GM23338 (cell line): ENCODE results near the gene LRMDA. TPM values are rescaled to one million over a fixed set of nuclear protein-coding genes. Genes with fewer than 3 reads are reported as not detected.

ENCODE experiments used
- ATAC-seq: fragments of 200-7000 bp; cut with Tn5 transposase; 3 replicates; pipeline ENCODE4 v1.9.1; 2020
- DNase-seq: peaks from one replicate; pipeline ENCODE4 v3.0.0-alpha.2; 2015; ENCODE audit warnings: low spot score
- H2AFZ ChIP-seq: fragments of 200-600 bp; sonication (generic); 2 replicates; pipeline ENCODE4 v1.8.0; 2016; ENCODE audit warnings: antibody characterized with exemption, mild to moderate bottlenecking, moderate library complexity
- H3F3A ChIP-seq: fragments of 200-600 bp; sonication (generic); replicated peaks from 2 replicates; pipeline ENCODE4 v1.8.0; 2017; ENCODE audit warnings: antibody characterized with exemption, mixed run types, low read depth
- H3K27ac ChIP-seq: fragments of 200-600 bp; sonication (generic); 2 replicates; pipeline ENCODE4 v1.6.1; 2016; ENCODE audit warnings: low read depth
- H3K27me3 ChIP-seq: fragments of 200-600 bp; sonication (generic); 2 replicates; pipeline ENCODE4 v1.8.0; 2016; ENCODE audit warnings: mild to moderate bottlenecking, mixed run types, moderate library complexity; ENCODE audit not compliant: insufficient read depth
- H3K36me3 ChIP-seq: fragments of 200-600 bp; sonication (generic); 2 replicates; pipeline ENCODE4 v1.8.0; 2016; ENCODE audit warnings: mild to moderate bottlenecking; ENCODE audit not compliant: insufficient read depth
- H3K4me1 ChIP-seq: fragments of 200-600 bp; sonication (generic); 2 replicates; pipeline ENCODE4 v1.8.0; 2016; ENCODE audit warnings: mild to moderate bottlenecking, moderate library complexity; ENCODE audit not compliant: insufficient read depth
- H3K4me2 ChIP-seq: fragments of 200-600 bp; sonication (generic); 2 replicates; pipeline ENCODE4 v1.7.1; 2017; ENCODE audit warnings: mixed run types
- H3K4me3 ChIP-seq: fragments of 200-600 bp; sonication (generic); 2 replicates; pipeline ENCODE4 v1.6.1; 2016; ENCODE audit warnings: mixed run types
- H3K79me2 ChIP-seq: fragments of 200-600 bp; sonication (generic); replicated peaks from 2 replicates; pipeline ENCODE4 v1.8.0; 2017; ENCODE audit warnings: mild to moderate bottlenecking; ENCODE audit not compliant: insufficient read depth
- H3K9me2 ChIP-seq: fragments of 200-600 bp; sonication (generic); 2 replicates; pipeline ENCODE4 v1.8.0; 2017; ENCODE audit not compliant: insufficient read depth
- H4K20me1 ChIP-seq: fragments of 200-600 bp; sonication (generic); replicated peaks from 2 replicates; pipeline ENCODE4 v1.8.0; 2017; ENCODE audit warnings: mild to moderate bottlenecking; ENCODE audit not compliant: insufficient read depth
- H3K27ac Mint-ChIP-seq: 2 replicates; pipeline ENCODE4 v1.8.0; 2020; ENCODE audit warnings: inconsistent platforms, mild to moderate bottlenecking, moderate library complexity, mixed read lengths
- H3K27me3 Mint-ChIP-seq: 3 replicates; pipeline ENCODE4 v1.8.0; 2022; ENCODE audit warnings: low read depth, mild to moderate bottlenecking, moderate library complexity, mixed read lengths, inconsistent platforms; ENCODE audit not compliant: insufficient read depth, poor library complexity
- H3K36me3 Mint-ChIP-seq: 3 replicates; pipeline ENCODE4 v1.8.0; 2021; ENCODE audit warnings: low read depth, mild to moderate bottlenecking, inconsistent platforms, moderate library complexity, mixed read lengths
- H3K4me1 Mint-ChIP-seq: 3 replicates; pipeline ENCODE4 v1.8.0; 2020; ENCODE audit warnings: mild to moderate bottlenecking, inconsistent platforms, mixed read lengths
- H3K4me3 Mint-ChIP-seq: 3 replicates; pipeline ENCODE4 v1.8.0; 2021; ENCODE audit warnings: moderate library complexity, mild to moderate bottlenecking, inconsistent platforms, mixed read lengths
- H3K9me3 Mint-ChIP-seq: 3 replicates; pipeline ENCODE4 v1.8.0; 2020; ENCODE audit warnings: moderate library complexity, mild to moderate bottlenecking, inconsistent platforms, mixed read lengths
- CREB1 ChIP-seq: fragments of 250-450 bp; sonication (Bioruptor Pico); IDR thresholded peaks from 2 replicates; pipeline ENCODE4 v1.5.0; 2020; ENCODE audit warnings: low read depth, mild to moderate bottlenecking, moderate library complexity
- CTCF ChIP-seq, 2 experiments: fragments of 200-600 bp in 1 of 2; sonication (generic) in 1 of 2; conservative IDR thresholded peaks; 2 replicates each; pipeline versions ENCODE4 v1.5.1 to v1.6.1; 2016 to 2017; ENCODE audit warnings: antibody characterized with exemption in 2 of 2, low read depth in 2 of 2, mild to moderate bottlenecking in 2 of 2, moderate library complexity in 1 of 2
- EZH2 ChIP-seq: fragments of 200-600 bp; sonication (generic); IDR thresholded peaks from one replicate; pipeline ENCODE4 v1.8.0; 2017; ENCODE audit warnings: antibody characterized with exemption, mild to moderate bottlenecking, low read depth; ENCODE audit not compliant: unreplicated experiment
- EZH2phosphoT487 ChIP-seq: fragments of 200-600 bp; sonication (generic); IDR thresholded peaks from one replicate; pipeline ENCODE4 v1.8.1; 2018; ENCODE audit warnings: antibody characterized with exemption; ENCODE audit not compliant: unreplicated experiment
- NANOG ChIP-seq: IDR thresholded peaks from 2 replicates; pipeline ENCODE4 v1.6.1; 2016; ENCODE audit warnings: antibody characterized with exemption, borderline replicate concordance
- POLR2AphosphoS5 ChIP-seq: IDR thresholded peaks from 2 replicates; pipeline ENCODE4 v1.6.1; 2016; ENCODE audit warnings: antibody characterized with exemption, low read depth
- ZNF114 ChIP-seq: fragments of 250-450 bp; sonication (Bioruptor Pico); IDR thresholded peaks from 2 replicates; pipeline ENCODE4 v1.5.0; 2020; ENCODE audit warnings: mild to moderate bottlenecking, moderate library complexity
- ZNF331 ChIP-seq: fragments of 250-450 bp; sonication (Bioruptor Pico); IDR thresholded peaks from 2 replicates; pipeline ENCODE4 v1.5.0; 2020; ENCODE audit warnings: low read depth, mild to moderate bottlenecking, moderate library complexity
- ZNF462 ChIP-seq: fragments of 250-450 bp; sonication (Bioruptor Pico); IDR thresholded peaks from 2 replicates; pipeline ENCODE4 v1.5.0; 2020; ENCODE audit warnings: mild to moderate bottlenecking, moderate library complexity
- polyA plus RNA-seq: library from polyadenylated mRNA; unstranded; fragments of >200 nt; fragmentation: Nextera tagmentation; extraction: Ambion mirVana; gene quantifications from 2 replicates; pipeline ENCODE4 v1.2.1, GENCODE V29; 2016
- total RNA-seq: library from RNA; depleted of rRNA; stranded (reverse); fragments of >200 nt; shearing (Covaris generic); gene quantifications from 2 replicates; pipeline ENCODE4 v1.2.3, GENCODE V29; 2014
- TF ChIP-seq, protein P1 (sequence below): IDR thresholded peaks from one replicate; pipeline ENCODE4 v1.6.1; 2018; ENCODE audit warnings: antibody characterized with exemption; ENCODE audit not compliant: unreplicated experiment
- TF ChIP-seq, protein P2 (sequence below): IDR thresholded peaks from 2 replicates; pipeline ENCODE4 v1.6.1; 2016; ENCODE audit warnings: antibody characterized with exemption

LRMDA gene
- total and polyA plus RNA-seq, 2 experiments from 2014 or later = 0.90 to 1.8 TPM

DNA sequence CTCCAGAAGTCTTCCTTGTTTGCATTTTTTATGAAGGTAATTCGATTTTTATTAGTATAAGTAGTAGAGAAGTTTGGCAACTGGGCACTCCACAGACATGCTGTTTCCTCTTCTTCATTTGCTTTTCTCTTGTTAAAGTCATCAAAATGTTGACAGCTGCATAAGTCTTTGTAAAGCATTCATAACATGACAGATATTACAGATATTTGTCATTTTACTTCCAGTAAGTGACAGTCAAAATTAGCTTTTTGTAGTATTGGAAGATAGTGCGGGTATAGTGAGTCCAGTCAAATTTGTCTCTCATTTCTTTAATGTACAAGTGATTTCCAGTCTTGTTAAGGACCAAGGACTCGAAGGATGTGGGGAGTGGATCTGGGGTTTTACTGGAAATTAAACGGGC is 247.1 kb downstream of the LRMDA start:
- no peaks in the 10 kb centered on the region for H3F3A ChIP-seq
- no peaks in the 10 kb centered on the region for H3K4me1 ChIP-seq
- H3K36me3 Mint-ChIP-seq = no peaks in the 10 kb centered on the region
- no peaks in the 10 kb centered on the region for H3K36me3 ChIP-seq
- no peak overlapping the region for H3K4me3 ChIP-seq
- no peaks in the 10 kb centered on the region for H3K9me3 Mint-ChIP-seq
- no peak overlapping the region for H3K4me3 Mint-ChIP-seq
- no peak for DNase-seq
- H3K4me2 ChIP-seq = no peak overlapping the region
- ATAC-seq = no peak
- H3K79me2 ChIP-seq = no peaks in the 10 kb centered on the region
- H3K27ac Mint-ChIP-seq = no peak overlapping the region
- TF ChIP-seq, protein P1, sequence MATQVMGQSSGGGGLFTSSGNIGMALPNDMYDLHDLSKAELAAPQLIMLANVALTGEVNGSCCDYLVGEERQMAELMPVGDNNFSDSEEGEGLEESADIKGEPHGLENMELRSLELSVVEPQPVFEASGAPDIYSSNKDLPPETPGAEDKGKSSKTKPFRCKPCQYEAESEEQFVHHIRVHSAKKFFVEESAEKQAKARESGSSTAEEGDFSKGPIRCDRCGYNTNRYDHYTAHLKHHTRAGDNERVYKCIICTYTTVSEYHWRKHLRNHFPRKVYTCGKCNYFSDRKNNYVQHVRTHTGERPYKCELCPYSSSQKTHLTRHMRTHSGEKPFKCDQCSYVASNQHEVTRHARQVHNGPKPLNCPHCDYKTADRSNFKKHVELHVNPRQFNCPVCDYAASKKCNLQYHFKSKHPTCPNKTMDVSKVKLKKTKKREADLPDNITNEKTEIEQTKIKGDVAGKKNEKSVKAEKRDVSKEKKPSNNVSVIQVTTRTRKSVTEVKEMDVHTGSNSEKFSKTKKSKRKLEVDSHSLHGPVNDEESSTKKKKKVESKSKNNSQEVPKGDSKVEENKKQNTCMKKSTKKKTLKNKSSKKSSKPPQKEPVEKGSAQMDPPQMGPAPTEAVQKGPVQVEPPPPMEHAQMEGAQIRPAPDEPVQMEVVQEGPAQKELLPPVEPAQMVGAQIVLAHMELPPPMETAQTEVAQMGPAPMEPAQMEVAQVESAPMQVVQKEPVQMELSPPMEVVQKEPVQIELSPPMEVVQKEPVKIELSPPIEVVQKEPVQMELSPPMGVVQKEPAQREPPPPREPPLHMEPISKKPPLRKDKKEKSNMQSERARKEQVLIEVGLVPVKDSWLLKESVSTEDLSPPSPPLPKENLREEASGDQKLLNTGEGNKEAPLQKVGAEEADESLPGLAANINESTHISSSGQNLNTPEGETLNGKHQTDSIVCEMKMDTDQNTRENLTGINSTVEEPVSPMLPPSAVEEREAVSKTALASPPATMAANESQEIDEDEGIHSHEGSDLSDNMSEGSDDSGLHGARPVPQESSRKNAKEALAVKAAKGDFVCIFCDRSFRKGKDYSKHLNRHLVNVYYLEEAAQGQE = no peak
- TF ChIP-seq CREB1 = no peak
- no peak for TF ChIP-seq POLR2AphosphoS5
- no peak for TF ChIP-seq ZNF331 (CRISPR knock-in tag)
- TF ChIP-seq ZNF114 (CRISPR knock-in tag) = no peak
- TF ChIP-seq ZNF462 = no peak
- no peak for TF ChIP-seq NANOG
- TF ChIP-seq, protein P2, sequence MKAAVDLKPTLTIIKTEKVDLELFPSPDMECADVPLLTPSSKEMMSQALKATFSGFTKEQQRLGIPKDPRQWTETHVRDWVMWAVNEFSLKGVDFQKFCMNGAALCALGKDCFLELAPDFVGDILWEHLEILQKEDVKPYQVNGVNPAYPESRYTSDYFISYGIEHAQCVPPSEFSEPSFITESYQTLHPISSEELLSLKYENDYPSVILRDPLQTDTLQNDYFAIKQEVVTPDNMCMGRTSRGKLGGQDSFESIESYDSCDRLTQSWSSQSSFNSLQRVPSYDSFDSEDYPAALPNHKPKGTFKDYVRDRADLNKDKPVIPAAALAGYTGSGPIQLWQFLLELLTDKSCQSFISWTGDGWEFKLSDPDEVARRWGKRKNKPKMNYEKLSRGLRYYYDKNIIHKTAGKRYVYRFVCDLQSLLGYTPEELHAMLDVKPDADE = no peak
- no peak for TF ChIP-seq CTCF (conservative IDR thresholded peaks at IDR 0.05; ENCODE audit: low read depth in 2 of 2)
- TF ChIP-seq EZH2 = no peak
- TF ChIP-seq EZH2phosphoT487 = no peak
- no peak overlapping the region for H3K27ac ChIP-seq
- H2AFZ ChIP-seq = no peak overlapping the region
- no peaks in the 10 kb centered on the region for H4K20me1 ChIP-seq
- no peaks in the 10 kb centered on the region for H3K27me3 ChIP-seq
- no peaks in the 10 kb centered on the region for H3K4me1 Mint-ChIP-seq
- no peaks in the 10 kb centered on the region for H3K27me3 Mint-ChIP-seq
- H3K9me2 ChIP-seq = peaks cover 7% of the 10 kb centered on the region; the same call in 1 of the 2 replicates
